ENCODE results near the gene CLCNKB.

DNA sequence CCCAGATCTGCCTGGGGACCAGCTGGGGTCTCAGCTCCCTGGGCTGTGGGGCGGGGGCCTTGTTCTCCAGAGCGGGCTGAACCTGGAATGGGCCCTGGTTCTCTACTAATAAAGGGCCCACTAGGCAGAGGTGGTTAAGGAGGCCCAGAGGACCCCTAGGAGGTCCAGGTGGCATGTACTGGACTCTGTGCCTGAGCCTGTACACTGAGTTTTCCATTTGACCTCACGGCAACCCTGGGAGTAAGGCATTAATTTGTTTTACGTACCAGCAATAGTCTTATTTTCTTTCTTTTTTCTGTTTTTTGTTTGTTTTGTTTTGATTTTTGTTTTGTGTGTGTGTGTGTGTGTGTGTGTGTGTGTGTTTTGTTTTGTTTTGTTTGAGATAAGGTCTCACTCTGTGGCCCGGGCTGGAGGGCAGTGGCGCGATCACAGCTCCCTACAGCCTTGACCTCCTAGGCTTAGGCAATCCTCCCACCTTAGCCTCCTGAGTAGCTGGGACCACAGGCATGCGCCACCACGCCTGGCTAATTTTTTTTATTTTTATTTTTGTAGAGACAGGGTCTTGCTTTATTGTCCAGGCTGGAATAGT is 49.4 kb downstream of the CLCNKB start:
- TF ChIP-seq EZH2 (IDR thresholded peaks at IDR 0.05; ENCODE audit: low read depth) (no peak), CTCF (conservative IDR thresholded peaks at IDR 0.05) (no peak)

Data from PC-9 (cell line).